NCI-H128 (cell line): ENCODE data around the gene STARD7.
"Not testable (repeated sequence)": the region's sequence is repeated elsewhere in the genome, so short reads cannot be mapped to it uniquely, and the experiment has no call there.

Source experiments
- DNase-seq: peaks from one replicate; lab custom pipeline; 2025; ENCODE audit not compliant: unreplicated experiment; lab: John Stamatoyannopoulos, UW

STARD7 gene, protein sequence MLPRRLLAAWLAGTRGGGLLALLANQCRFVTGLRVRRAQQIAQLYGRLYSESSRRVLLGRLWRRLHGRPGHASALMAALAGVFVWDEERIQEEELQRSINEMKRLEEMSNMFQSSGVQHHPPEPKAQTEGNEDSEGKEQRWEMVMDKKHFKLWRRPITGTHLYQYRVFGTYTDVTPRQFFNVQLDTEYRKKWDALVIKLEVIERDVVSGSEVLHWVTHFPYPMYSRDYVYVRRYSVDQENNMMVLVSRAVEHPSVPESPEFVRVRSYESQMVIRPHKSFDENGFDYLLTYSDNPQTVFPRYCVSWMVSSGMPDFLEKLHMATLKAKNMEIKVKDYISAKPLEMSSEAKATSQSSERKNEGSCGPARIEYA

DNA sequence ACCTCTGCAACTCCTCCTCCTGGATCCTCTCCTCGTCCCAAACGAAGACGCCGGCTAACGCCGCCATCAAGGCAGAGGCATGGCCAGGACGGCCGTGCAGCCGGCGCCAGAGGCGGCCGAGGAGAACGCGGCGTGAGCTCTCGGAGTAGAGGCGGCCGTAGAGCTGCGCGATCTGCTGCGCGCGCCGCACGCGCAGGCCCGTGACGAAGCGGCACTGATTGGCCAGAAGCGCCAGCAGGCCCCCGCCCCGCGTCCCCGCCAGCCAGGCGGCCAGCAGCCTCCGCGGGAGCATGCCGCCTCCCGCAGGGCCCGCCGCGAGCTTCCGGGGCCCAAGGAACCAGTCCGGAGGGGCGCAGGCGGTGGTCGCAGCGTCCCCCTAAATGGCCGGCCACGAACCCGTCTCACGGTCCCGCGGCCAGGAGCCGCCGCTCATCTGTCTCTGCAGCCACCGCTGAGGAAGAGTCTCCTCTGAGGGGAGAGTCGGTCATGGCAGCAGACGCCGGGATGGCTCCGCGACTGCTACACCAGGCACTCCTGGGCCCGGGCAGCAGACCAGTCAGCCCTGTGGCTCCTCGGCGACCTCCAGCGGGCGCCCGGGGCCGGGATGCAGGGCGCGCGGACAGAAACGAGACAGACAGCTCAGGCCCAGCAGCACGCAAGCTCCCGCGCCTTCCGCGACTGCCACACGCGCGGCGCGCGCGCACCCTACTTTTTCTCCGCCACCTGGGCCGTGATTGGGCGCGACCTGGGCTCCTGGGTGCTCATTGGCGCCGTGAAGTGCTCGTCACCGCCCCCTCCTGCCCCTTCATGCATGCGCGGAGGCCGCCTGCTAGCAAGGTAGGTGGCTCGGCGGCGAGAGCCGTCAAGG is at the start of gene STARD7:
Gene STARD7 (minus strand): TSS at position 685 of the 868 bp plus-strand sequence. CDS start 393 bp downstream, at position 292.
- peak; percentile 92 for DNase-seq

DNA sequence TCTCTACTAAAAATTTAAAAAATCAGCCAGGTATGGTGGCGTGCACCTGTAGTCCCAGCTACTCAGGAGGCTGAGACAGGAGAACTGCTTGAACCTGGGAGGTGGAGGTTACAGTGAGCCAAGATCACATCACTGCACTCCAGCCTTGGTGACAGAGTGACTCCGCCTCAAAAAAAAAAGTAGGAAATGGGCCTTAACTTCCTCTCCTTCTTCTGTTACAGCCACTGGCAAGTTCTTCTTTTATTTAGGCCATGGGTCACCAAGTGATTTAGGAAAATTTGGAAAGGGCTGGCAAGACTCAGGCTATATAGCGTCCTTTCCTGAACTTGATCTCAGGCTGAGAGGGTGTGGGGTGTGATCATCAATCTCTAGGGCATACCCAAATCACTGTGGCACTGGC is 49.1 kb upstream of the STARD7 start:
- not testable (repeated sequence) for DNase-seq

DNA sequence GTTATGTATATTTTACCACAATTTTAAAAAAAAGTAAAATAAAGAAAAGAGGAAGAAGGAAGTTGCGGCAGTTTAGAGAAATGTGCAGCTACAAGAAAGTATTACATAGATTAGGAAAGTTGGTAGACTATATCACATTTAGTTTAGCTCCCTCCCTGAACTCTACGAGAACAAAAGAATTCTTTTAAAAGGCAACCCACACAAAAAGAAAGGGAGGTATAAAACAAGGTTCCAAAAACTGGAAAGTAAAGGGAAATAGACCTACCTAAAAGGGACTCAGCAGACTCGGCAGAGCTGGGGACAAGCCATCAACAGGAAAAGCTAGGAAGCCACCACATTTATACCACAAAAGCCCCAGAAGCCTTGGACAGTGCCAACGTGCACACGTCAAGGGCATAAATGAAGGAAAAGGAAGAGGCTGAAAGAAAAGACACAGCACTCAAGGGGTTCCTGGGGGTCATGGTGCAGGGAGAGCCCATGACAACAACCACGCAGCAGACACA is 48.0 kb upstream of the STARD7 start:
- DNase-seq: no peak

DNA sequence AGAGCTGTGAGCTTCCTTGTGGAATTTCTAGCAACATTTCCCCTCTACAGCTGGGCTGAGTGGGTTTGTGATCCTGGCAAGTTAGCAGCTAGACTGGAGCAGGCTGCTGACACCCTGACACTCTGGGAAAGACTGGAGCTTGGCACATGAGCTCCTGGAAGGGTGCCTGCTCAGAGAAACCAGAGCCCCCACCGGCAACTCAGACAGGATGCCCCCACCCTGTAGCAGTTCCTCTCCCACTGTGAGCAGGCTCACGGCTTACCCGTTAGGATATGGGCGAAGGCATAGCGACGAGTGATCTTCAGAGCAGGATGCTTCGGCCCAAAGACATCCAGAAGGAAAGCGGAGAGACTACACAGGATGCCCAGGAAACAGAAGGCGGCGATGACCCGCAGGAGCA is 45.9 kb upstream of the STARD7 start:
- no peak for DNase-seq

DNA sequence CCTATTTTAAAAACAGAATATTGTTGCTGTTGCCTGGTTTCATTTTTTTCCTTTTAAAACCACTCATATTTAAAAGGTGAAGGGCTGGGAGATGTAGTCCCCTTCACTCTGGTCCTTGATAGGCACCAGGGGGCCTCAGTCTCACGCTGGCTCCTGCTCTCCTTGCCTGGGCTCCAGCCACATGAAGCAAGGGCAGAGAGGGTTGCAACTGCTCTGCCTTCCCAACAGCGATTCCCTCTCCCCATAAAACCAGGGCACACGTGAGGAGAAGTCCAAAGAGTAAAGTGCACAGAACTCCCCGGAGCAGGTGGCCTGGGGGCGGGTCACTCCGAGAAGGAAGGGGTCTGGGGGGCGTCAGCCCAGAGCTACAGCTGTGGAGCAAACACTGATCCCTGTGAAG is 44.4 kb upstream of the STARD7 start:
- no peak for DNase-seq

DNA sequence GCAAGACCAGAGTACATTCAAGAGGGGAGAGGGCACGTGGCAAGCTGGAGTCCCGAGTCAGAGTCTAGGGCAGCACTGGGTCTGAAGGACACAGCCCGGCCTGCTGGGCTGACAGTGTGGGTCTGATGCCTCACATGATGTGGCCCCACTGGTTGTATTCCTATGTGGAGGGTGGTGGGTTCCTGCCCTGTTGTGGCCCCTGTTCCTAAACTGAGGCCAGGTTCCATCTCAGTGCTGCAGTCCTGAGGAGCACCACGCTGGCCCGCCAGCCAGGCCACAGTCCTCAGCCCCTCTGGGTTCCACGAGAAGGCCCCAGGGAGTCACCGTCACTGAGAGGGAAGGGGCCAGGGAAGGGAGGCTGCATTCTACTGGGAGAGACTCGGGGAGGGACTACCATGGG is 43.9 kb upstream of the STARD7 start:
- DNase-seq: no peak

DNA sequence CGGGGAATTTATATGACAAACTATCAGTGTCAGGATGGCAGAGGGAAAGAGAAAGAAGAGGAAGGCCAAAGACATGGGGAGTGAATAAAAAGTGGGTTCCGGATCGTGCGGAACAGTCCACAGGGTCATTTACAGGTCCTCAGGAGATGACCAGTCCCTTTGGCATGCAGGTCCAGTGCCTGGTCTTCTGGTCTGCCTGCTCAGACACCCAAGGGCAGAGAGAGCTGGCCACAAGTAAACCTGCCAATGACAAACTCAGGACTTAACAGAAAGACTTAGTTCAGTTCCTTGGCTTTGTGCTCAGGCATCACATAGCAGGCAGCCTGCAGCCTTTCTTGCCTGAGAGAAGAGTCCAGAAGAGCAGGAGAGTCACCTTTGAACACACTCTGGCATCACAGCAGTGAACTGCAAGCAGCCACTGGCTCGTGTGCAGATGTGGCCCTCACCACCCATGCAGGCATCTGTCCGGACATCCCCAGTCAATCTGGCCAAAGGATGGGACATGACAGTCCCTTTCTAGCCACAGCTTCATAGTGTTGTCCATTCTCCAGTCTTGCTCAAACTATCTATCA is 43.2 kb upstream of the STARD7 start:
- DNase-seq: no peak

DNA sequence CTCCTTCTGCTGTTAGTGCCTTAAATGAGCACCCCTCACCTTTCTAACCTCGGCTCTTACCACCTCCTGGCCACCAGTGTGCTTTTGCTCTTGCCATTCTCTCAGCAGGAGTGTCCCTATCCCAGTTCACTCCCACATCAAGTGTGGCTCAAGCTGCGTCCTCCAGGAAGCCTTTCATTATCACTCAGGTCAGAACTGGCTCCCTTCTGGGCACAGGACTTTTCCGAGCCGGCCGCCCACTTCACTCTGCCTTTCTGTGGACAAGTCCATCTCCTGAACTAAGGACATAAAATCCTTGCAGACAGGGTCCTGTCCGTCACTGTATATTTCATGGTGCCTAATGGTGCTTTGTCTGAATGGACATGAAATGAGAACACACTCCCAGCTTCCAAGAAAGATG is 41.6 kb upstream of the STARD7 start:
- DNase-seq: no peak

DNA sequence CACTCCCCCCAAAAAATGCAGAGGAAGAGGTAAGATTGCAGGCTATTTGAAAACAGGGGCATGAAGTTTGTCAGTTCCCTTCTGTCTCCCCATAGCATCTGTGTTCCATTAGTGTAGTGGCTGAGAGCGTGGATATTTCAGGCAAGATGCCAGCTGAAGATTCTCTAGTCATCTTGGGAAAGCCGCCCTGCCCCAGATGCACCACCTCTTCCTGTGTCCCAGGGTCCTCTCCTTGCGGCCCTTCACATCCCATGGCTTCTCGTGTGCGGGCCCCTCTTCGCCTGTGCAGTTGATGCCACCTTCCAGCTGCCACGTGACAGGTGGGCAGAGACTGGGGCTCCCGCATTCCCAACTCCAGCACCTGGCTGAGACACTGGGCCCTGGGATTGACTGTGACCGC is 41.0 kb upstream of the STARD7 start:
- no peak for DNase-seq

DNA sequence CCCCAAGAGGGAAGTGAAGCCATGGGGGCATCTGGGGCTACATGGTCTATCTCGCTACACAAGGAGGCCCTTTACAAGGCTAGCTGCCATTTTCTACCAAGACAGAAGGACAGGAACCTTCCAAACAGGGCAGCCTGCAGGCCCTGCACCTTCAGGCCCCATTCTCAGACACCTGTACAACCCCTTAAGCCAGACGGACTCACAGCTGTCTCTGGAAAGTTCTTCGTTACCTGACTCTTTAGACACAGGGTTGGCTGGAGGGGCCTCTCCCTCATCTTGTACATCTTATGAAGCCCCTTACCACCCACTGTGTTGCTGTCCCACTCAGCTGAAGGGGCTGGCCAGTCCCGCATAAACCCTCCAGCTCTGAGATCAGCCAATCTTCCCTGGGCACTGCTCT is 40.0 kb upstream of the STARD7 start:
- DNase-seq: no peak

DNA sequence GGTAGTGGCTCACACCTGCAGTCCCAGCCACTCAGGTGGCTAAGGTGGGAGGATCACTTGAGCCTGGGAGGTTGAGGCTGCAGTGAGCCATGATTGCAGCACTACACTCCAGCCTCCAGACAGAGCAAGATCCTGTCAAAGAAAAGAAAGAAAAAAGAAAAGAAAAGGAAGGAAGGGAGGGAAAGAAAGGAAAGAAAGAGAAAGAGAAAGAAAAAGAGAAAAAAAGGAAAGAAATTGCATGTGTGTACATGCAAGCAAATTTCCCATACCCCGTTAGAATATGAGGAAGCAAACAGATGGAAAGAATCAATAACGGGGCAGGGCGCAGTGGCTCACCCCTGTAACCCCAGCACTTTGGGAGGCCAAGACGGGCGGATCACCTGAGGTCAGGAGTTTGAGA is 39.3 kb upstream of the STARD7 start:
- no peak for DNase-seq

DNA sequence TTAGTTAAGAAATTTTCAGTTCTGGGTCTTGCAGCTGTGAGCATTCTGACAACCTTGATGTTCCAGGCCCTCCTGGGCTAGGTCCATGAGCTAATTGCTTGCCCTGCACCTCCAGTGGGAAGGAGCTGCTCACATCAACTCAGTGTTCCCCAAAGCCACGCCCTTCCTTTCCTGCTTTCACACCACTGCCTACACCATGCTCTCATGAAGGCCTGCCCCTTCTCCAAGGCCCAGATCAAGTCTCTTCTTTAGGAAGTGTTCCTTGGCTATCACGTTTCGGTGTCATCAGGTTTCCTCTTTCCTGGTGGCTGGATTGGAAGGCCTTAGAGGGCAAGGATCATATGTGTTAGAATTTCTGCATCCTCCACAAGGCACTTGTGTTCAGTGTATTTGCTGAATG is 38.4 kb upstream of the STARD7 start:
- DNase-seq: no peak

DNA sequence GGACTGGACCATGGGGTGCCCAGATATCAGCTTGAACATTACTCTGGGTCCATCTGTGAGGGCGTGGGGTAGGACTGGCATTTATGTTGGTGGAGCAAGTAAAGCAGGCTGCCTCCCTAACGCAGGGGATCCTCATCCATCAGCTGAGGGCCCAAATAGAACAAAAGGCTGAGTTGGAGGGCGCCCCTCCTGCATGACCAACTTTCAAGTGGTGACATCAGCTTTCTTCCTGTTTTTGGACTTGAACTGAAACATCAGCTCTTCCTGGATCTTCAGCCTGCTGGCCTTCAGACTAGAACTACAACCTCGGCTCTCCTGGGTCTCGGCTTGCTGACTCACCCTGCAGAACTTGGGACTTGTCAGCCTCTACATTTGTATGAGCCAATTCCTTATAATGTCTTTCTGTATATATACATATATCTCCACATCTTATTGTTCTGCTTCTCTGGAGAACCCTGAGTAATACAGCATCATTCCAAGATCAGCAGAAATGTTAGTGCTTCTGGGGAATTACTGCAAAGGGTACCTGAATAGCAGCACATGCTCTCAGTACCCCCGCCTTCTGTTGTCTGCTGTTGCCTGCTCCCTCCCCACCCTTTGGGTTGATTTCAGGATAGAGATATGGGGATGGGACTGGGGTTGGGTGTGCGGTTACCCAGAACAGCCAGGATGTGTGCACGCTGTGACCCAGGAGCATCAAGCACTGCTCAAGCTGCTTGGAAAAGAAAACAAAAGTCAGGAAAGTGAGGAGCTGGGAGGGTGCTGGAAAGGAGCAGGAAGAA is 37.2 kb upstream of the STARD7 start:
- no peak for DNase-seq

DNA sequence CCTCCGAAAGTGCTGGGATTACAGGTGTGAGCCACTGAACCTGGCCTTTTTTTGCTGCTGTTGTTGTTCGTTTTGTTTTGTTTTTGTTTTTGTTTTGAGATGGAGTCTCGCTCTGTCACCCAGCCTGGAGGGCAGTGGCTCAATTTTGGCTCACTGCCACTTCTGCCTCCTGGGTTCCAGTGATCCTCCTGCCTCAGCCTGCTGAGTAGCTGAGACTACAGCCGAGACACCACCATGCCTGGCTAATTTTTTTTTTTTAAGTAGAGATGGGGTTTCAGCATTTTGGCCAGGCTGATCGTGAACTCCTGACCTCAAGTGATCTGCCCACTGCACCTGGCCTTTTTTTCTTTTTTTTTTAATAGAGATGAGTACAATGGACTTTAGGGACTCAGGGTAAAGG is 35.2 kb upstream of the STARD7 start:
- no peak for DNase-seq

DNA sequence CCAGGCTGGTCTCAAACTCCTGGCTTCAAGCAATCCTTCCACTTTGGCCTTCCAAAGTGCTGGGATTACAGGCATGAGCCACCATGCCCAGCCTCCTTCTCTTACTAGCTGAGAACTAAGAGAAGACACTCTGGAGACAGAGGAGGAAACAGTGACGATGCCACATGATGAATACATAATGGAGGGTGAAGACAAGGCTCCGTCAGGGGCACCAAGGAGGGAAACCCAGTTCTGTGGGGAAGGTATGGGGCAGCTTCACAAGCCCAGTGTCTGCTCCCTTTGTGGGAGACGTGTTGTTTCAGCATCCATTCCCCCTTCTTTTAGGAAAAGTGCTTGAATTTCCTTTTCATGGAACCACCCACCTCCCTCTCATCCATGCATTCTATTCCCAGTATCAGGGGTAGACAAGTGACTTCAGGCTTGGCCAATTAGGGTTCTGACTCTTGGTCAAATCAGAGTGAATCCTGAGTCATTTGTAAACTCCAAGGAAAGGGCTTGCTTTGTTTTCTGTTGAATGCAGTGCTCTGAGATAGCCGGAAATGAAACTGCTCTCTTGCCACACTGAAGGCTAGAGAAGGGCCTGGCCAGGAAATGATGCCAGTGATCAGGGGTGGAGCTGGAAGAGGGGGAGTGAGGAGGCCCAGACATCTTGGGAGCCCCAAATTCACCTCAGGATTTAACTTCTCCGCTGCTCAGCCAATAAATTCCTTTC is 33.4 kb upstream of the STARD7 start:
- no peak for DNase-seq

DNA sequence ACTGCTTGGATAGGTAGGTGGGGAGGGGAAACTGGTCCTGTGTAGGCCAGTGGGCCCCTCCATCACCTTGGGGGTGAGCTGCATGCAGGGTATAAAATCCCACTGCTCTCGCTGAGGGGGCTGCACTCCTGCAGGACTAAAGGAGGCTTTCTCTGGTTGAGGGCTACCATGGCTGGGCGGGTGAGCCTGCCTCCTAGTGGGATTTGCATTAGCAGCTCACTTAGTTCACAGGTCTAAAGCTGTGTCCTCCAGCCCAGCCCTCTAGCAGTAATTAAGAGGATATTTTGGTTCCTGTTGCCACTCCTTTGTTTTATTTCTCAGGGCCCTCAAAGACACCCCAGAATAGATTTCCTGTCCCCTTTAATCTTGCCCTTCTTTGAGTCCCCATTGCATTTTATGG is 32.6 kb upstream of the STARD7 start:
- DNase-seq: no peak

DNA sequence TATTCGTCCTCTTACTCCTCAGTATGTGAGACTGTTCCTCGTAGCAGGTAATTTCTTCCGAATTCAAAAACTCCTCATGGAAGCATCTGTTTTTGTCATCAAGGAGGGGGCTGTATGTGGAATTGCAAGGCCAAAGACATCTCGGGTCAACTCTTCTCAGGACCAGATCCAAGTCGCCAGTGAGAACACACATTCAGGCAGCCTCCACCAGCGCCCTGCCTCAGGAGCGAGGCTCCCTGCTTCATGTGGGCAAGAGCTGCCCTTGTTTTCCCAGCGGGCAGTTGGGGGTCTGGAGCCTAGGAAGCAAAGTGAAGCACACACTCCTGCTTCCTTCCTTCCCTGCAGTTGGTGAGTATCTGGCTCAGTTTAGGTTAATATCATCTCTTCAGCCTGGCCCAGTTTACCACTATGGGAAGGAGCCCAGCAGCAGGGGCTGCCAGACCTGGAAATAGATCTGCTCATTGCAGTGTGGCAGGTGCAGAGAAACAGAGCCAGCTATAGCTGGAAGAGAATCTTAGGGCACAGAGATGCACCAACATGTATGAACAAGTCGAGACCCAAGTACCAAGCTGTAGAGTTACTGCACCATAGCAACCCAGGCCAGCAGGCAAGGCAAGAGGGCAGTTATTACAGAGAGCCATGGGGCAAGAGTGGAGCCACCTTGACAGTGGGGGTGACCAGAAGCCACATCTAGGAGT is 31.9 kb upstream of the STARD7 start:
- no peak for DNase-seq

DNA sequence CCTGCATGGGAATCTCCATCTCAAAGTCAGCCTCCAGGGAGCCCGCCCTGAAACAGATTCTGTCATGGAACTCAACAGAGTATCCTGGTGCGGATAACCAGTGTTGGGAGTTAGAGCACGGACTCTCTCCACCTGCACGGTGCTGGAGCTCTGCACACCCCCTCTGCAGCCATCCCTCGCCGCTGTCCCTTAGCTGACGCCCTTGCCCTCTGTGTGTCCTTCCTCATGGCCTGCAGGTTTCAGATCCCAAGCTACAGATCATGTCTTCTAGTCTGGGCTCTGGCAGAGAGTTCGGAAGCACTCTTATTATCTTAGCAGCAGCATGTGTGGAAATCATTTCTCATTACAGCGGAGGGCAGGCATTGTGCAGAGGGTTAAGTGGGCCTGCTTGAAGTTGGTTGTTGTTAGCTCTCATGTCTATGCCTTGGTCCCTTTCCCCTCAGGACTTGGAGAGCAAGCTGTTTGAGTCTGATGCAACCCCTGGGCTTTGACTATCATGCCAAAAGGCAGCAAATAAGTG is 31.2 kb upstream of the STARD7 start:
- DNase-seq: no peak

DNA sequence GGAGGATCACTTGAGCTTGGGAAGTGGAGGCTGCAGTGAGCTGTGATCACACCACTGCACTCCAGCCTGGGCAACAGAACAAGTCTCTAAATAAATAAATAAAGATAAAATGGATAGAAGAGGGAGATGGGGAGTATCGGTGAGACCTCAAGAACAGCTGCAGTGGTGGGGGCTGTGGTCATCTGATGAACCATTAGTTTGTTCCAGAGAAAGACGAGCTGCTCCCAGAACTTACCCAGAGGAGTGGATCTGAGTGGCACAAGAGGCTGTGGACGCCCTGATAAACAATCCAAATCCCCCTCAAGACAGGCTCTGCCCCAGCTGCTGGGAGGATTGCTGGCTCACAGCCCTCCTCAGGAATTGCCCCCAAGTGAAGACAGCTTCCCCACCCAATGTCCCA is 30.5 kb upstream of the STARD7 start:
- no peak for DNase-seq

DNA sequence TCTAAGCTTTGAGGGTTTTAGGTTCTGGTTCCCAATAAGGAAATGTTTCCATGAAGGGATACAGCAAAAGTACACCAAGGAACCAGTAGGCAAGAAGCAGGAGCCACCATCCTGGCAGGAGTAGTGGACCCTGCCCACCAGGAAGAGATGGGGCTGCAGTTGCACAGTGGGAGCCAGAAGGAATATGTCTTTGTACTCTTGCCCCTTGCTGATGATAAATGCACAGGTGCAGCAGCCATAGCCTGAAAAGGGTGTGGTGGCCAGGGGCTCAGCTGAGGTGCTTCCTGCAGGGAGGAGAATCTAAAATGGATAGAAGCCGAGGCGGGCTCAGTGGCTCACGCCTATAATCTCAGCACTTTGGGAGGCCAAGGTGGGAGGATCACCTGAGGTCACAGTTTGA is 29.6 kb upstream of the STARD7 start:
- no peak for DNase-seq
